ENCODE data around the gene DACT2.

The DACT2 gene

GRCh38 chr6:168294901-168295300 is 24.7 kb downstream of the DACT2 start:
- Histone ChIP-seq H3K27me3 (ENCODE audit: insufficient read depth, low read depth, severe bottlenecking) (no peaks in the 10 kb centered on the region), H3K36me3 (no peaks in the 10 kb centered on the region), H3K27ac (no peak overlapping the region), H3K4me3 (ENCODE audit: low read depth, low read length) (no peak overlapping the region), H3K9me3 (ENCODE audit: severe bottlenecking) (no peaks in the 10 kb centered on the region)
- no peak for TF ChIP-seq CTCF (IDR thresholded peaks at IDR 0.05; ENCODE audit: low read depth, low read length)
- DNase-seq: no peak

DNA sequence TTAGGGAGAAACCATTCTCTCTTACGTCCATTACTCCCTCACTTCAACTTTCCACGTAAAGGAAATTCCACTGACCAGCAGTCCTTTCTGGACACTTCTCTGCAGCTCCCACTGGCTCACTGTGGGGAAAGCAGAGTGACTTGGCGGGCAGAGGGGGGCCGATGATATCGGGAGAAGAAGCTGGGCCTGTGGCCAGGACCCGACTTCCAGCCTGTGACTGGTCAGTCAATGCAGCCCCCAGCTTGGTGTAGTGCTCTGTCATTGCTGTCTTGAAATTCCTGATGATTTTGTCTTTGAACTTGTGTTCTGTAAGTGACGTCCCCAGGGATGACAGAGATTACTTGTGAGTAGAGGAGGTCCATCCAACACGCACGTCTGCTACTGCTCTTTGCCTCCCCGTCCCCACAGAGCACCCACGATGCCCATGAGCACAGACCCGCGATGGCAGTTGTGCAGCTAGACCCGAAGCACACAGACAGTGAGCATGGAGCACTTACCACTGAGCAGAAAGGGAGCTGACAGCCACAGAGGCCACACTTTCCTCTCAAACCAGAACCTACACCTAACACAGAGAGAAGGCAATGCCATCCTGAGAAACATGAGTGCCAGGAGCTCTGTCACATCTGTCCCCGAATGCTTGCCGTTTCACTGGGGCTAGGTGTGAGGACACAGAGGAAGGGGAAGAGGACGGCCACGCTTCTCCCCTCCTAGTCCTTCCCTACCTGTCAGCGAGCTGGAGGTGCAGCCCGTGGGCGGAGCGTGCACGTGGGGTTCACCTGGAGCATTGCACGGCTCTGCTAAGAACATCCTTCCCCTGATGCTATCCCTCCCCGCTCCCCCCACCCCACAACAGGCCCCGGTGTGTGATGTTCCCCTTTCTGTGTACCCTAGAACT is 25.7 kb downstream of the DACT2 start:
- H3K4me3 ChIP-seq (ENCODE audit: low read depth, low read length): no peak overlapping the region
- no peak overlapping the region for H3K27ac ChIP-seq
- H3K9me3 ChIP-seq (ENCODE audit: severe bottlenecking): no peaks in the 10 kb centered on the region
- TF ChIP-seq CTCF (IDR thresholded peaks at IDR 0.05; ENCODE audit: low read depth, low read length): no peak
- DNase-seq: no peak
- H3K36me3 ChIP-seq: no peaks in the 10 kb centered on the region
- no peaks in the 10 kb centered on the region for H3K27me3 ChIP-seq (ENCODE audit: insufficient read depth, low read depth, severe bottlenecking)

DNA sequence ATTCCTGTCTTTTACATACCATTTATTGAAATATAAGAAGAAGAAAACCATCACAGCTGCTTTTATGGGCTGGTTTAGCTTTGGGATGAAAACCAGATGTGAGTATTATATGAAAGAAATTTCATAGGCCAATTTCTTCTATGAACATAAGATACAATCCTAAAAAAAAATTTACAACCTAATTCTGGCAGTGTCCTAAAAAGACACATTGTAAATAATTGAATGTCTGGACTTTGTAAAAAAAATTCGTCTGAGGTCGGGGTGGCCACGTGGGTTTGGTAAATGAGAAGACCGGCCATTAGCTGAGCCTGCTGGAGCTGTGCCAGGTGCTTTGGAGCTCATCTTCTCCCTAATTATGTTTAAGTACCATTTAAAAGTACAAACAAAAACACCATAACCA is 26.8 kb downstream of the DACT2 start:
- Histone ChIP-seq H3K9me3 (ENCODE audit: severe bottlenecking) (no peaks in the 10 kb centered on the region), H3K27me3 (ENCODE audit: insufficient read depth, low read depth, severe bottlenecking) (no peaks in the 10 kb centered on the region), H3K36me3 (no peaks in the 10 kb centered on the region), H3K27ac (no peak overlapping the region), H3K4me3 (ENCODE audit: low read depth, low read length) (no peak overlapping the region)
- no peak for TF ChIP-seq CTCF (IDR thresholded peaks at IDR 0.05; ENCODE audit: low read depth, low read length)
- no peak for DNase-seq

- H3K4me3 ChIP-seq (ENCODE audit: low read depth, low read length): no peak overlapping the region
- H3K9me3 ChIP-seq (ENCODE audit: severe bottlenecking): no peaks in the 10 kb centered on the region
- no peaks in the 10 kb centered on the region for H3K36me3 ChIP-seq
- H3K27me3 ChIP-seq (ENCODE audit: insufficient read depth, low read depth, severe bottlenecking): no peaks in the 10 kb centered on the region
- no peak for TF ChIP-seq CTCF (IDR thresholded peaks at IDR 0.05; ENCODE audit: low read depth, low read length)
- H3K27ac ChIP-seq: no peak overlapping the region
- DNase-seq: no peak
Measured at GRCh38 chr6:168291450-168291849, 28.1 kb downstream of the DACT2 start.

DNA sequence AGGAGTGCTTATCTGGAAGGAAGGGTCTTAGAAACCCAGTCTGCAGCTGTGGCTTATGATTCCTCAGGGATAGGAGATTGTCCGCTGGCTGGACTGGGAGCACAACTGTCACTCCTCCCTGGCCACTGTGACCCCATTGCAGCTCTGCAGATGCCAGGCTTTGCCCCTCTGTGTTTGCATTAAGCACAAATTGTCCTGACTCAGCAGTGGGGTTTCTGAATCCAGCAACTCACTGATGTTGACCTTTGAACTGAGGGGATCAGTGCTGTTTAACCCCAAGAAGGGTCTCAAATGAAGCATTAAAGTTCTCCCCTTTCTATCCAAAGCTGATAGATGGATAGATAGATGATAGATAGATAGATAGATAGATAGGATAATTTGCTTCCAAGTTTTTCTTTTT is 29.5 kb downstream of the DACT2 start:
- H3K9me3 ChIP-seq (ENCODE audit: severe bottlenecking): no peaks in the 10 kb centered on the region
- TF ChIP-seq CTCF (IDR thresholded peaks at IDR 0.05; ENCODE audit: low read depth, low read length): no peak
- DNase-seq: no peak

DNA sequence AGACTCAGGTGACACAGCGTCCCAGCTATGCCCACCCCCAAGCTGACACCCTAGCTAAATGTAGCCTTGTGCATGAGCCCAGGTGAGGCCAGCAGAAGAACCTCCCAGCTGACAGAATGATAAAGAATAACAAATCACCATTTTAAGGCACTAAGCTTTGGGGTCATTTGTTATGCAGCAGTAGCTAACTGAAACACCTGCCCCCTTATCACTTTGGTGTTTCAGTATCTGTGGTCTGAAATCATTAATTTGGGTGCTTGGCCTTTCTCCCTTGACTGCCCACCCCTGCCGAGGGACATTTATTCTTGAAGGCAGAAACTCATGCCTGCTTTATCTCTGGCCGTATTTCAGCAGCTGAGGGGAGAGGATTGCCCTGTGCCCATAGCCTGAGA is 30.0 kb downstream of the DACT2 start:
- no peak for TF ChIP-seq CTCF (IDR thresholded peaks at IDR 0.05; ENCODE audit: low read depth, low read length)
- Histone ChIP-seq H3K36me3 (no peaks in the 10 kb centered on the region), H3K4me3 (ENCODE audit: low read depth, low read length) (no peak overlapping the region), H3K27ac (no peak overlapping the region), H3K9me3 (ENCODE audit: severe bottlenecking) (no peaks in the 10 kb centered on the region), H3K27me3 (ENCODE audit: insufficient read depth, low read depth, severe bottlenecking) (no peaks in the 10 kb centered on the region)
- DNase-seq: no peak

More for the DNA sequence above, 29.5 kb downstream of the DACT2 start:
- Histone ChIP-seq H3K27me3 (ENCODE audit: insufficient read depth, low read depth, severe bottlenecking) (no peaks in the 10 kb centered on the region), H3K36me3 (no peaks in the 10 kb centered on the region), H3K27ac (no peak overlapping the region), H3K4me3 (ENCODE audit: low read depth, low read length) (no peak overlapping the region)

Measured in WERI-Rb-1 (cell line).